MV-4-11 (cell line): ENCODE results near the gene DDX10.
"Not testable (repeated sequence)": the region's sequence is repeated elsewhere in the genome, so short reads cannot be mapped to it uniquely, and the experiment has no call there.

Experiments used
- DNase-seq: peaks from one replicate; lab custom pipeline; 2025; lab: John Stamatoyannopoulos, UW

DDX10 gene

DNA sequence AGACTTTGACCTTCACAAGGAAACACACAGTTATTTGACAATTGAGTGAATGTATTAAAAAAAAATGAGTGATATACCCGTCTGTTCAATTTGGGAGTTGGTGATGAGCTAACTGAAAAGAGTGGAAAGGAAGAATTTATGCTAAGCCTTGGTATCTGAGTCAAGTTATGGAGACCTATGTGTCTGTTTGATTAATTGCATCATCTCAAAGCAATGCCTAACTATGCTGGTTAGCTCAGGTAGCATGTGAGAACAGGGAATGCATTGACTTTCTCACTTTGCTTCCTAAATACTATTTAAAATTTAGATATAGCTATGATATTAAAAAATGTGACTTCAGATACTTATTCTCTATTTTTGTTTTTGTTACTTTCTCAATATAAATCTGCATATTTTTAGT is 110.5 kb downstream of the DDX10 start:
- no peak for DNase-seq

GRCh38 chr11:108779147-108779546 is 114.3 kb downstream of the DDX10 start:
- DNase-seq: not testable (repeated sequence)

GRCh38 chr11:108780119-108780518 is 115.2 kb downstream of the DDX10 start:
- no peak for DNase-seq

- DNase-seq: no peak
Measured at GRCh38 chr11:108781946-108782345, 117.1 kb downstream of the DDX10 start.

- DNase-seq: peak; percentile 35
Measured at GRCh38 chr11:108786281-108786990, 121.6 kb downstream of the DDX10 start.

DNA sequence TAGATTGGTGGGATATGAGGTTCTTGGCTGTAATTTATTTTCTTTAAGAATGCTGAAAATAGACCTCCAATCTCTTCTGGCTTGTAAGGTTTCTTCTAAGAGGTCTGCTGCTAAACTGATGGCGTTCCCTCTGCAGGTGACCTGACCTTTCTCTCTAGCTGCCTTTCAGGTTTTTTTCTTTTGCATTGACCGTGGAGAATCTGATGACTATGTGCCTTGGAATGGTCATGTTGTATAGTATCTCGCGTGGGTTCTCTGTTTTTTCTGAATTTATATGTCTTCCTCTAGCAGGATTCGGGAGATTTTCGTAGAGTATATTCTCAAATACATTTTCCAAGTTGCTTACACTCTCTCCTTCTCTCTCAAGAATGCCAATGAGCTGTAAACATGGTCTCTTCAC is 122.2 kb downstream of the DDX10 start:
- DNase-seq: no peak

DNA sequence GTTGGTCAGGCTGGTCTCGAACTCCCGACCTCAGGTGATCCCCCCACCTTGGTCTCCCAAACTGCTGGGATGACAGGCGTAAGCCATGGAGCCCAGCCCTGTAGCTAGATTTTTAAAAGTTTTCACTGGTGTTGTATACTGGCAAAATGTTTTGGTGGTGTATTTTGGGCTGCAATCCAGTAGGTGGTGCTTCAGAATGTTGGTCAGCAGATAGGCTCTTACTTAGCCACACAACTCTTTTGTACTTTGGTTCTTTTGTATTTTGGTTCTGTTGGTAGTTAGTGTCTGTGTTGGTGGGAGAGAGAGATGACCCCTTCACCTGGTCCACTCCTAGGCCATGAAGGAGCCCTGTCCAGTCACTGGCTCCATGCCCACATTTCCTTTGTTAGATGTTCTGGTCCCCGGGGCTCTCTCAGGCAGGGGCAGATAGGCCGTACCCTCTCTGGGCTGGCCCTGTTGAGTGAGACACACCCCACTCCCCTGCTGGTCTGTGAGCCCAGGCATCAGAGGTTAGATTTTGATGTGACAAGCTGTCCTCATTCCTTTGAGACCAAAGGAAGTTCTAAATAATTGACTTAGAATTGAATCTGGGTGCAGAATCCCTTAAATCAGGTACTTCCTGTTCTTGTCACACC is 123.8 kb downstream of the DDX10 start:
- peak; percentile 5 for DNase-seq

GRCh38 chr11:108790501-108791299 is 125.8 kb downstream of the DDX10 start:
- DNase-seq: no peak

DNA sequence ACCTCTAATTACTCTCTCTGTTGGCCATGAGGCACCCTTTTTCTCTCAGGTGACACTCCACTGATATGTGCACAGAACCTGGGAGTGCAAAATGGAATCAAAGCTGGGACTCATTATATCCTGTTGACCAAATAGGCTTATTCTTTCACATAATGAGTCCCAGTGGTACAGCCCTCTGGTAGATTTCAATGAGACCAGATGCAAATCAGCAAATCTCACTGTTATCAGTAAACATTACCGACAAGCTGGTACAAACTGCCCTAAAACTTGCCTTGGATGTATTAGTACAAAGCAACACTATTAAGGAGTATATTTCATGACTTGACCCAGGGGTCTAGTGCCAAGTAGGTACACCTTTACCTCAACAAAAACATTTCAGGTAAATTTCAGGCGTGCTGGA is 128.3 kb downstream of the DDX10 start:
- no peak for DNase-seq

DNA sequence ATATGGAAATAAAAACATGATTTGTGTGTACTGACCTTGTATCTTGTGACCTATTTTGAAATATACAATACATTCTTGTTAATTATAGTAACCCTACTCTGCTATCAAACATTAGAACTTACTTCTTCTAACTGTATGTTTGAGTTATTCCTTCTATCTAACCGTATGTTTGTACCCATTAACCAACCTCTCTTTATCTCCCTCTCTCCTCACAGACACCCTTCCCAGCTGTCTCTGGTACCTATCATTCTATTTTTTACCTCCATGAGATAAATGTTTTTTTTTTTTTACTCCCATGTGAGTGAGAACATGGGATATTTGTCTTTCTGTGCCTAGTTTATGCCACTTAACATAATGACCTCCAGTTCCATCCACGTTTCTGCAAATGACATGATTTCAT is 128.7 kb downstream of the DDX10 start:
- DNase-seq: no peak

DNA sequence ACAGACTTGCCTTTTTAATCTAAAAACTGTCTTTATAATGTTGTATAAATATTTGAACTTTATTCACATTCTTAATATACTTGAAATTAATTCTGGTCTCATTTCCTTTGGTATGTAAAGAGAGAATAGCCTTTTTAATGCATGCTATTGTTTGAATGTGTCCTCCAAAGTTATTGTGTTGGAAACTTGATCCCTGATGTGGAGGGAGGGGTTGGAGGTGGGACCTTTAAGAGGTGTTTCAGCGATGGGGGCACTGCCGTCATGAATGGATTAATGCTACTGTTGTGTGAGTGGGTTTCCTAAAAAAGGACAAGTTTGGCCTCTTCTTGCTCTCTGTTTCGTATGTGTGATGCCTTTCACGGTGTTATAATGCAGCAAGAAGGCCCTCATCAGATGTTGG is 131.7 kb downstream of the DDX10 start:
- DNase-seq: no peak

DNA sequence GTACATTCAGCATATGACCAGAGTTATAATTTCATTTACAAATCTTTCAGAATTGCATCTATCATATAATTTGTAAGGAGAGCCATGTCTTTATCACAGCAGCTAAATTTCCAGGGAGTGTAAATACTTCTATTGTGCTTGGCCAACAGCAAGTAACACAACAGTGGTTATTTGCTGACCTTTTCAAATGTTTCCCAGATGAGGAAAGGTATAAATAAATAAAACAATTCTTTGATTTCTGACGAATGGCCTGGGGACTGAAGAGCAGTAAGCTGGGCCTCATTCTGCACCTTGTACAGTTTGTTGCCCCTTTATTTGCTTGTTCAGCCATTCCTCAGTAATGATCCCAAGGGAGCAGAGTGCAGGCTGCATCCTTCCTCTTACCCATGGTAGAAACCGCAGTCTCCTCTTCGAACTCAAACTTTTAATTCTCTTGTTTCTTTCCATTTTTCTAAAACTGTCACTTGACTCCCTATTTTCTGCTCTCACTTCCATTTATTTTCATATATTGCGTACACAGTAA is 132.8 kb downstream of the DDX10 start:
- no peak for DNase-seq

DNA sequence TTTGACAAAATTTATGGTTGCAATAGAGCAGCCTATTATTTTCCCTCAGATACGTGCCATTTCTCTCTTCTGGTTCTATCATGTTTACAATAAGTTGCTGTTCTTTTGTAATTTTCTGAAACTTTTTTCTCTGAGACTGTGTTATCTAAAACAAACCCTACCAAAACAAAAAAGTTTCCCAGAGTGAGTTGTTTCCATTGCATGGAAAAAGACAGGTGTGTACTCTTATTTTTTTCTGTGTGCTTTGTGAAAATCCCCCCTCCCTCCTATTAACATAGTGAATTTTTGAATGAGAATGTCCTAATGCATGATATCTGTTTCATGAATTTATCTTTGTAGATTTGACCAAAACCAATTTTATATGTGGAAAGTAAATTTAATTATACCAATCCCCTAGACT is 137.6 kb downstream of the DDX10 start:
- no peak for DNase-seq

- DNase-seq: no peak
Measured at GRCh38 chr11:108803776-108804175, 138.9 kb downstream of the DDX10 start.

- DNase-seq: no peak
Measured at GRCh38 chr11:108804511-108804910, 139.6 kb downstream of the DDX10 start.

- DNase-seq: no peak
Measured at GRCh38 chr11:108805030-108805429, 140.2 kb downstream of the DDX10 start.

DNA sequence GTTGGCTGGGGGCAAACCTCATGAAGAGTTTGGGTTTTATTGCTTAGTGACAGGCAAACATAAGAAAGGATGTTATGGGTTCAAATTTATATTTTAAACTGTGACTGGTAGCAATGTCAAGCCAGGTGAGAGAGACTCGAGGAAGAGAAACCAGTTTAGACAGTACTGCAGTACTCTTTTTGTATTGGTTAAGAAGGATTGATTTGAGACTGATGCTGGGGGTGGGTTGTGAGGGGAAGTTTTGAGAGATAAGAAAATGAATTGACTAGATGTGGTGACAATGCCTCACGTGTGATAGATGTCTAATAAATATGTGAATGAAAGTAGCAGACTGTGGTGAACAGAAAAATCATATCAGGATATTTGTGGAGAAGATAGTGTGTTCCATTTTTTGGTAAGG is 142.4 kb downstream of the DDX10 start:
- no peak for DNase-seq

DNA sequence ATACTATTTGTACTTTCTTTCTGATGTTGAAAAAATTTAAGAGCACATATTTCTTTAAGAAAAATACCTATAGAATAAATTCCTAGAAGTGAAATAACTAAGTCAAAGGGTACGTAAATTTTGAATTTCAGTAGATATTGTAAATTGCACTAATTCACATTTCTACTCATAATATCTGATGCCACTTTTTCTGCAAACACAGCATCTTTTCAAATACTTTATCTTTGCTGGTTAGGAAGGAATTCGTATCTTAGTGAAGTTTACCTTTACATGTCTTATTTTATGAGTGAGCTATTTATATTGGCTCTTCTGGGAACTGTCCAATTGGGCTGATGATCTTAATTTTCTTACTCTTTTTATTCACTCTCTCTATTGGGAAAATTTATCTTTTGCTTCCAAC is 148.2 kb downstream of the DDX10 start:
- DNase-seq: no peak

DNA sequence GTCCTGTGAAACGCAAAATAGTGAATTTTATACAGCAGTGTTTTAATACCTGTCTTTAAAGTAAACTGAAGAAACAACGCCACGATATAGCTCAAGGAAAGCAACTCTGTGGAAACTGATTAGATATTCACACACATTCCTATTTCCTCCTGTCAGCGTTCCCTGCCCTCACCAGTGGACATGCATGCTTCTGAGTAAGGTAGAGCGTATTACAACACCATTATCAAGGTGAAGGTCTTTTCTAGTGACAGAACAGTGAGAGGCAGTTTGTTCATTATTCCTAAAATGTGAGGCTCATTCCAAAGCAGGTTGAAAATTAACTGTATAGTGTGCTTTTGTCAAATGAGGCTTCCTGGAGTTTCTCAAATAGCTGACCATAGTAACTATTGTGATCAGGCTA is 153.1 kb downstream of the DDX10 start:
- no peak for DNase-seq

DNA sequence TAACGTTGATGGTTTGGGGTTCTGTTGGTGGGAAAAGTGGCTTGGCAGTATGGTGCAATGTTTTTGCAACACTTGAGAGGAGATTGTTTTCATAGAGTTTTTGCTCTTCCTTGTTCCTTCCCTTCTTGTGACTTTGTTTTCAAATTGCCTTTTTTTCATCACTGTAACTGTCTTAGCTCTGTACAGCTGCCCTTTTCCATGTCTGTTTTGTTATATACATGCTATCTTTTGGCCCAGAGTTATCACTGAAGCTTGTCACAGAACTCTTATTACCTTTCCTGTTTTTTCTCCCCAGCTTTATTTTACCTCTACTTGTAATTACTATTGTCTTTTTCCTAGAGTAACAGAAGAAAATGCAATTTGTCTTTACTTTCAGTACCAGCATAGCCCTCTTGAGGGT is 154.1 kb downstream of the DDX10 start:
- peak; percentile 22 for DNase-seq

DNA sequence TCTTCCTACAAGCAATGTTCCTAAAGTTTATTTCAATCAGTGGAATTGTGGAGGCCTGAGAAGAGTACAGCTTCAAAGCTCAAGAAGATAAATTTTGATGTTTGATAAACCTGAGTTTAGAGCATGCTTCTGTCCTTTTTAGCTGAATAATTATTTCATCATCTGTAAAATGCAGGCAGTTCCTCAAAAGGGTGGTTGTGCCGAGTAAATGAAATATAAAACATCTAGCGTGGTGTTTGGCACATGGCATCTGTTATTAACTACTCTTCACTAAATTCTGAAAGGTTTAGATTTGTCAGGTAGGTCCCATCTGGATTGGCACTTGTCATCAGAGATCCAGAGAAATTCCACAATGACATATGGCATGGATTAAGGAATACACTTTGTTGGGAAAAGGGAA is 155.1 kb downstream of the DDX10 start:
- DNase-seq: peak; percentile 23

GRCh38 chr11:108823960-108824359 is 159.1 kb downstream of the DDX10 start:
- DNase-seq: not testable (repeated sequence)

DNA sequence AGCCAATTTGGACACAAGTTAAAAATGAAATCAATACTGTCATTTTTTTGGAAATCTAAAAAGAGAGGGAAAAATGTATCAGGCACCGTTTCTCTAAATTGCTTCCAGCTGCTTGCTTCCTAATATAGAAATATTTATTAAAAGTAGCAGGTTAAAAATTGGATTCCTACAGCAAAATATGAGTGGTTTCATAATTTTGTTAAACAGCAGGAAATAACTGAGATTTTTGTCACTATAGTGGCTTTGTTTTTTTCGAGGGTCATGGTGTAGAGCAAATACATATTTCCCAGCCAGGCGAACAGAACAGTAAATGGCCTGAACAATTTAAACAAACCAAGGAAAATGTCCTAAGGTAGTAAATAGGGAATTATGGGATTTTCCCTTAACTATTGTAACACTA is 159.7 kb downstream of the DDX10 start:
- DNase-seq: no peak
